ENCODE results near the gene INPP5A.

The INPP5A gene

GRCh38 chr10:132517951-132518521 lies 19.6 kb upstream of the INPP5A start:
- DNase-seq (ENCODE audit: low read depth) = no peak

GRCh38 chr10:132518572-132519381 lies 18.8 kb upstream of the INPP5A start:
- no peak for DNase-seq (ENCODE audit: low read depth)

GRCh38 chr10:132519382-132520176 lies 18.0 kb upstream of the INPP5A start:
- no peak for DNase-seq (ENCODE audit: low read depth)

- DNase-seq (ENCODE audit: low read depth) = peak; percentile 83
Measured at GRCh38 chr10:132520177-132520811, 17.3 kb upstream of the INPP5A start.

GRCh38 chr10:132521041-132521465 lies 16.5 kb upstream of the INPP5A start:
- DNase-seq (ENCODE audit: low read depth) = no peak

- no peak for DNase-seq (ENCODE audit: low read depth)
Measured at GRCh38 chr10:132521466-132522102, 16.0 kb upstream of the INPP5A start.

- DNase-seq (ENCODE audit: low read depth) = no peak
Measured at GRCh38 chr10:132522521-132523411, 14.8 kb upstream of the INPP5A start.

GRCh38 chr10:132523561-132524442 lies 13.8 kb upstream of the INPP5A start:
- DNase-seq (ENCODE audit: low read depth) = no peak

GRCh38 chr10:132524443-132525285 lies 12.9 kb upstream of the INPP5A start:
- no peak for DNase-seq (ENCODE audit: low read depth)

GRCh38 chr10:132526676-132527075 lies 10.9 kb upstream of the INPP5A start:
- DNase-seq (ENCODE audit: low read depth) = peak; percentile 64

GRCh38 chr10:132527339-132528063 lies 10.1 kb upstream of the INPP5A start:
- no peak for DNase-seq (ENCODE audit: low read depth)

GRCh38 chr10:132528064-132528691 lies 9.4 kb upstream of the INPP5A start:
- DNase-seq (ENCODE audit: low read depth) = peak; percentile 36

GRCh38 chr10:132532179-132532578 lies 5.4 kb upstream of the INPP5A start:
- no peak for DNase-seq (ENCODE audit: low read depth)

- peak; percentile 28 for DNase-seq (ENCODE audit: low read depth)
Measured at GRCh38 chr10:132532749-132533560, 4.6 kb upstream of the INPP5A start.

GRCh38 chr10:132533571-132534260 lies 3.9 kb upstream of the INPP5A start:
- no peak for DNase-seq (ENCODE audit: low read depth)

GRCh38 chr10:132534391-132535064 lies 3.1 kb upstream of the INPP5A start:
- no peak for DNase-seq (ENCODE audit: low read depth)
